K562 (cell line): ENCODE results near the gene KCND3. TPM values are rescaled to one million over a fixed set of nuclear protein-coding genes. Genes with fewer than 3 reads are reported as not detected.

ENCODE experiments used
- CREB3 ChIP-seq: fragments of 450-650 bp; conservative IDR thresholded peaks from 2 replicates; pipeline ENCODE4 v1.6.1; 2016; ENCODE audit warnings: missing genetic modification characterization, low read depth, mild to moderate bottlenecking, missing compliant biosample characterization, moderate library complexity
- CREM ChIP-seq: IDR thresholded peaks from 2 replicates; pipeline ENCODE4 v1.6.1; 2014; ENCODE audit warnings: antibody characterized with exemption, low read depth
- E2F1 ChIP-seq: sonication (generic); formaldehyde crosslinking; IDR thresholded peaks from 2 replicates; pipeline ENCODE4 v1.8.1; 2023; ENCODE audit warnings: mild to moderate bottlenecking, missing genetic modification reagents, moderate library complexity
- ELF4 ChIP-seq: fragments of 450-650 bp; formaldehyde crosslinking; IDR thresholded peaks from 2 replicates; pipeline ENCODE4 v1.4.0; 2022; ENCODE audit warnings: missing genetic modification characterization
- ERF ChIP-seq: fragments of 450-650 bp; formaldehyde crosslinking; IDR thresholded peaks from 2 replicates; pipeline ENCODE4 v1.4.0; 2020; ENCODE audit warnings: mild to moderate bottlenecking, mixed read lengths
- ETV6 ChIP-seq, 3 experiments: fragments of 150-350 bp in 1 of 3; sonication (generic) in 1 of 3; formaldehyde crosslinking in 1 of 3; IDR thresholded peaks; 2 replicates each; pipeline versions ENCODE4 v1.6.1 to v1.8.0; 2014 to 2022; ENCODE audit warnings: borderline replicate concordance in 2 of 3, low read depth in 2 of 3, antibody characterized with exemption in 1 of 3, low read length in 1 of 3, mild to moderate bottlenecking in 1 of 3, missing genetic modification reagents in 1 of 3
- HOMEZ ChIP-seq: fragments of 250-450 bp; sonication (Bioruptor Pico); IDR thresholded peaks from 2 replicates; pipeline ENCODE4 v1.4.0; 2020; ENCODE audit warnings: mild to moderate bottlenecking, moderate library complexity
- IRF9 ChIP-seq: fragments of 450-650 bp; IDR thresholded peaks from 2 replicates; pipeline ENCODE4 v1.6.1; 2016; ENCODE audit warnings: missing biosample characterization, missing genetic modification characterization
- KDM1A ChIP-seq, 2 experiments: fragments of 450-650 bp; IDR thresholded peaks; 2 replicates each; pipeline ENCODE4 v1.6.1; 2016; ENCODE audit warnings: mild to moderate bottlenecking in 2 of 2
- MAX ChIP-seq: sonication (generic); formaldehyde crosslinking; IDR thresholded peaks from 2 replicates; pipeline ENCODE4 v1.9.0; 2022; ENCODE audit warnings: mild to moderate bottlenecking, missing genetic modification reagents
- NFE2L1 ChIP-seq: fragments of 450-650 bp; IDR thresholded peaks from 2 replicates; pipeline ENCODE4 v1.6.1; 2016; ENCODE audit warnings: missing genetic modification characterization, low read depth, mild to moderate bottlenecking, missing compliant biosample characterization, moderate library complexity, borderline replicate concordance
- NFXL1 ChIP-seq: fragments of 450-650 bp; formaldehyde crosslinking; IDR thresholded peaks from 2 replicates; pipeline ENCODE4 v1.4.0; 2021; ENCODE audit warnings: mild to moderate bottlenecking
- SNAPC5 ChIP-seq: fragments of 250-450 bp; sonication (Bioruptor Pico); IDR thresholded peaks from 2 replicates; pipeline ENCODE4 v1.8.0; 2021; ENCODE audit warnings: moderate library complexity, mild to moderate bottlenecking, inconsistent platforms
- ZBTB43 ChIP-seq: sonication (generic); formaldehyde crosslinking; IDR thresholded peaks from 2 replicates; pipeline ENCODE4 v1.8.0; 2023; ENCODE audit warnings: mild to moderate bottlenecking, missing genetic modification reagents
- ZC3H8 ChIP-seq: fragments of 450-650 bp; IDR thresholded peaks from 2 replicates; pipeline ENCODE4 v1.6.1; 2017
- ZNF133 ChIP-seq: fragments of 250-450 bp; sonication (Bioruptor Pico); IDR thresholded peaks from 2 replicates; pipeline ENCODE4 v1.4.0; 2020; ENCODE audit warnings: mild to moderate bottlenecking
- ZNF134 ChIP-seq: fragments of 250-450 bp; sonication (Bioruptor Pico); conservative IDR thresholded peaks from 2 replicates; pipeline ENCODE4 v1.4.0; 2020
- ZNF212 ChIP-seq: fragments of 450-650 bp; formaldehyde crosslinking; IDR thresholded peaks from 2 replicates; pipeline ENCODE4 v1.4.0; 2020; ENCODE audit warnings: mild to moderate bottlenecking
- ZNF253 ChIP-seq: fragments of 250-450 bp; sonication (Bioruptor Pico); conservative IDR thresholded peaks from 2 replicates; pipeline ENCODE4 v1.6.1; 2021; ENCODE audit warnings: mild to moderate bottlenecking
- ZNF445 ChIP-seq: fragments of 250-450 bp; sonication (Bioruptor Pico); IDR thresholded peaks from 2 replicates; pipeline ENCODE4 v1.4.0; 2020; ENCODE audit warnings: low read depth, mild to moderate bottlenecking, moderate library complexity
- ZNF655 ChIP-seq: fragments of 250-450 bp; sonication (Bioruptor Pico); IDR thresholded peaks from 2 replicates; pipeline ENCODE4 v1.5.0; 2021
- ZNF79 ChIP-seq: fragments of 250-450 bp; sonication (Bioruptor Pico); IDR thresholded peaks from 2 replicates; pipeline ENCODE4 v1.4.0; 2020; ENCODE audit warnings: low read depth, mild to moderate bottlenecking, moderate library complexity
- polyA plus RNA-seq, 8 experiments: library from polyadenylated mRNA; depleted of rRNA in 4 of 8; stranded (reverse) in 5 of 8; unstranded in 3 of 8; fragments of >200 nt; fragmentation: Nextera tagmentation in 2 of 8; fragmentation: Illumina TruSeq in 1 of 8; extraction: Ambion mirVana in 2 of 8; extraction: Trizol in 1 of 8; gene quantifications; 2 replicates each; pipeline versions ENCODE4 v1.2.1 to v1.2.3, GENCODE V29; 2011 to 2014; ENCODE audit warnings: inconsistent platforms in 1 of 8, missing spikeins in 1 of 8
- total RNA-seq, 7 experiments: library from RNA; depleted of rRNA in 6 of 7; stranded (reverse); fragments of >200 nt in 6 of 7; fragmentation: Illumina TruSeq in 2 of 7; extraction: Trizol in 2 of 7; gene quantifications; 2 replicates each; pipeline versions ENCODE4 v1.2.1 to v1.2.3, GENCODE V29; 2011 to 2021; ENCODE audit warnings: low replicate concordance in 1 of 7

The KCND3 gene
- total and polyA plus RNA-seq, 9 of the 15 experiments (the other 6 are each of a cell fraction or from before 2014, with no cell fraction given): not detected

GRCh38 chr1:111754984-111755330 is 234.5 kb downstream of the KCND3 start (continued):
- peak; percentile 46; the same call in 1 of the 2 replicates for TF ChIP-seq HOMEZ
- no peak for TF ChIP-seq ZNF212 (CRISPR knock-in tag)
- TF ChIP-seq ZNF79 (CRISPR knock-in tag): no peak
- TF ChIP-seq SNAPC5 (CRISPR knock-in tag): no peak
- TF ChIP-seq ETV6 (IDR thresholded peaks at IDR 0.05; ENCODE audit: borderline replicate concordance in 1 of 2, low read depth in 2 of 2, low read length in 1 of 2): no peak
- no peak for TF ChIP-seq ETV6 (CRISPR knock-in tag; IDR thresholded peaks at IDR 0.05; ENCODE audit: borderline replicate concordance)
- TF ChIP-seq CREB3 (tag): no peak
- TF ChIP-seq KDM1A (IDR thresholded peaks at IDR 0.05): peak; percentile 76 to 87
- TF ChIP-seq ZNF253 (CRISPR knock-in tag): no peak
- 0 out of 2 replicates have a peak, but pooled peaks have one; percentile 17 for TF ChIP-seq ZNF134 (CRISPR knock-in tag)
- no peak for TF ChIP-seq ZNF133 (CRISPR knock-in tag)
- TF ChIP-seq ZBTB43 (CRISPR knock-in tag): no peak
- TF ChIP-seq ERF (CRISPR knock-in tag): no peak
- TF ChIP-seq NFXL1: no peak
- no peak for TF ChIP-seq MAX (CRISPR knock-in tag)
- TF ChIP-seq NFE2L1: no peak
- TF ChIP-seq ZNF445 (CRISPR knock-in tag): no peak
- no peak for TF ChIP-seq ELF4 (CRISPR knock-in tag)
- TF ChIP-seq ZC3H8: no peak
- no peak for TF ChIP-seq ZNF655 (CRISPR knock-in tag)
- no peak for TF ChIP-seq IRF9
- TF ChIP-seq CREM: no peak
- TF ChIP-seq E2F1: no peak; the same call in 1 of the 2 replicates
